IPS-18c (cell line): Measurements from ENCODE around the gene PHLDB1.

Experiments
- H3K4me3 ChIP-seq: 2 replicates; pipeline ENCODE4 v1.7.0; 2013; ENCODE audit warnings: low read depth, mild to moderate bottlenecking, low read length, moderate library complexity; ENCODE audit not compliant: insufficient read depth
- H3K9me3 ChIP-seq: one replicate; pipeline ENCODE4 v1.6.1; 2013; ENCODE audit warnings: mild to moderate bottlenecking, low read length, moderate library complexity; ENCODE audit not compliant: control insufficient read depth, insufficient read depth

PHLDB1 gene

DNA sequence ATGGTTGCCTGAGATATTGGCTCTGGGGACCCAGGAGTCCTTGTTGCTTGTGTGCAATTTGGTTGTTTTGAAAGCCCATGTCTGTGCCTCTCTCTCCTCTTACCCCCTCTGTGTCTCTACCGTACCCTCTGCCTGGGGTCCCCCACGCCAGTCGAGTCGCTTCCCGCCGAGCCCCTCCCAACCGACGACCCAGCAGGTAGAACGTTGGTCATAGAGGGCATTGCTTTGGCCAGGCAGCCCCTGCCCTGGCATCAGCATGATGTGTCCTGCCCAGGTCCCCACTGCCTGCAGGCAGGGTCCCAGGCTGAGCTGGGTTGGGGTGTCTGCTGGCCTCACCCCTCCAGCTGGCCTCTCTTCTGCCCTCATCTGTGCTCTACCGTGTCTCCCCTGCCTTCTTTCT, 37.1 kb downstream of the PHLDB1 start:
- no peak overlapping the region for H3K4me3 ChIP-seq
- H3K9me3 ChIP-seq = no peaks in the 10 kb centered on the region

DNA sequence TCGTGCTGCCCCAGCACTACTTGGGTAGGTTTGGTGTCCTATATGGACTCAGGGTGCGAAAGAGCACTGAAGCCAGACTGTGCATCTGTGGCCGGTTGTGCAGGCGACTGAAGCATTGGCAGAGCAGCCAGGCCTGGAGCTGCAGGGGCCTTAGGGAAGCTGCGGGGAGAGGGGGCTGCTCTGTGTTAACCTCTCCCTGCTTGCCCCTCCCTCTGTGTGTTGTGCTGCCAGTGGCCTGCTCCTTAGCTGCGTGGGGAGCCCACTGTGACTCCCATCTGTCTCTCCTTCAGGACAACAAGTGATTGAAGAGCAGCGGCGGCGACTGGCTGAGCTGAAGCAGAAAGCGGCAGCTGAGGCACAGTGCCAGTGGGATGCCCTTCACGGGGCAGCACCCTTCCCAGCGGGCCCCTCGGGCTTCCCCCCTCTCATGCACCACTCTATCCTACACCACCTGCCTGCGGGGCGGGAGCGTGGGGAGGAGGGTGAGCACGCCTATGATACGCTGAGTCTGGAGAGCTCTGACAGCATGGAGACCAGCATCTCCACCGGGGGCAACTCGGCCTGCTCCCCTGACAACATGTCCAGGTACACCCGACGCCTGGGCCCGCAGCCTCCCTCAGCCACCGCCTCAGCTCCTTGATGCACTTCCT, 37.8 kb downstream of the PHLDB1 start:
- Histone ChIP-seq H3K9me3 (no peaks in the 10 kb centered on the region), H3K4me3 (no peak overlapping the region)

- Histone ChIP-seq H3K4me3 (no peak overlapping the region), H3K9me3 (no peaks in the 10 kb centered on the region)
These were observed 39.0 kb downstream of the PHLDB1 start for GRCh38 chr11:118646393-118646792.

DNA sequence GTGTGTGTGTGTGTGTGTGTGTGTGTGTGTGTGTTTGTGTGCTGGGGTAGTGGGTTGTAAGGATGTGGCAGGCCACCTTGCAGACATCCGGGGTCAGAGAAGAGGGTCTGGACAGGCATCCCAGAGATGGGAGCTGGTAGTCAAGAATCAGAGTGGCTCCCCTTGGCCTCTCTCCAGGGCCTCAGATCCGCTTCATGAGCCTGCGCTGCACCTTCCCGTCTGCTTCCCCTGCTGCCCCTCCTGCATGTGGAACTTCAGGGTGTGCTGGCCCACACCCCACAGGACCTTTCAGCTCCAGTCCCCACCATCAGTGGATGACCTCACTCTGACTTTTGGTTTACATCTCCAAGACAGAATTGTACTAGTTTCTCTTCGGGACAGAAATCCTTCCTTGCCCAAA, 40.9 kb downstream of the PHLDB1 start:
- H3K4me3 ChIP-seq = no peak overlapping the region

GRCh38 chr11:118649941-118650340, 42.5 kb downstream of the PHLDB1 start:
- Histone ChIP-seq H3K4me3 (no peak overlapping the region), H3K9me3 (no peaks in the 10 kb centered on the region)

More for the DNA sequence above, 40.9 kb downstream of the PHLDB1 start:
- no peaks in the 10 kb centered on the region for H3K9me3 ChIP-seq

GRCh38 chr11:118650366-118650765, 43.0 kb downstream of the PHLDB1 start:
- Histone ChIP-seq H3K4me3 (no peak overlapping the region), H3K9me3 (no peaks in the 10 kb centered on the region)

DNA sequence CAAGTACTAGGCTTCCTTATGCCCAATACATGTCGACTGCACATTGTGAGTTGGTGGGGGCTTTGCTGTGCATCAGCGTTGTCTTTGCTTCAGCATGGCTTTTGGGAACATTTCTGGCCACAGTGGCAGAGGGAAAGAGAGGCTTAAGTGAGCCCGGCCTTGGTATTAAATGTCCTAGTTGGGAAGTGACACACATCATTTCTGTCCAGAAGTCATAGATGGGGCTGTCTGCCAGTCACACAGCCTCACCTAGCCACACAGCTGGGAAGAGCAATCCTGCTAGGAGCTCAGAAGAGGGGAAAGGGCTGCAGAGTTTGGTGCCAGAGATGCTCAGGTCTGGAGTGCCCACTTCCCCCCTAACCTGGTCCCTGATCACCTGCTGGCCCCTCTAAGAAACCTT, 44.4 kb downstream of the PHLDB1 start:
- H3K4me3 ChIP-seq = no peak overlapping the region
- no peaks in the 10 kb centered on the region for H3K9me3 ChIP-seq

DNA sequence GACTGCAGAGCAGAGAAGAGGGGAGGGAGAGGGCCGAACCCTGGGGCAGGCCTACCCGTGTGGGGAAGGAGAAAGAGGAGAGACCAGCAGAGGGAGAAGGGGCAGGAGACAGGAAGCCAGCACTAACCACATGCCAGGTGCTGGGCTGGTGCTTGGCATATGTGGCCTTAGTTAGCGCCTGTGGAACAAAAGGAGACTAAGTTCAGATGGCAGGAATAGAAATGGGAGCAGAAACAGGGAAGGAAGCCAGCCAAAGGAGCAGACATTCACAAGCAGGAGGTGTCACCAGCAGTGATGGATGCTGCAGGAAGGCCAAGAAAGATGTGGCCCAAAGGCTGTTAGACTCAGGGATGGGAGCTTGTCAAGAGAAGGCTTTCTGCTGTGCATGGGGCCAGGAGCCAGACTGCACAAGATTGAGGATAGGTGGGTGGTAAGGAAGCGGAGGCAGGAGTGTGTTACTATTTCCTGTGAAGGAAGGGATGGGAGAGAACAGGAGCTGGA, 45.3 kb downstream of the PHLDB1 start:
- no peak overlapping the region for H3K4me3 ChIP-seq
- H3K9me3 ChIP-seq = peaks cover under 1% of the 10 kb centered on the region

GRCh38 chr11:118653684-118654390, 46.4 kb downstream of the PHLDB1 start:
- Histone ChIP-seq H3K9me3 (peaks cover 2% of the 10 kb centered on the region), H3K4me3 (no peak overlapping the region)

GRCh38 chr11:118655486-118656190, 48.2 kb downstream of the PHLDB1 start:
- Histone ChIP-seq H3K4me3 (no peak overlapping the region), H3K9me3 (peaks cover 2% of the 10 kb centered on the region)

- no peak overlapping the region for H3K4me3 ChIP-seq
These were observed 49.2 kb downstream of the PHLDB1 start for GRCh38 chr11:118656563-118657165.

DNA sequence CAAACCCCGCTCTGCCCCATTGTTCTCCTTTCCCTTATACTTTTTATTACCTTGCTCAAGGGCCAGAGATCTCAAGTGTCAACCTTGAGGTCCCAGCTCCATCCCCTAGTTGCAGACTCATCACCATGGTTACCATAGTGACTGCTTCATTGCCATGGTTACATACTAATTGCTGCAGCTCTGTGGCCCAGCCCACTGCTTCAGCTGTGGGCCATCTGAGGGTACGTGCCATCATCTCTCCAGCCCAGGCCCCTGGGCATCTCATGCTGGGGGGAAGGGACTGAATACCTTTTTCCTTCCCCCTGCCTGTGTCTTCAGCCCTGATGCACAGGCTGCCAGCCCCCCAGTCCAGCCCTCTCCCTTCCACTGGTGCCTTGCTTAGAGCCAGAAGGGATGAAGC, 49.8 kb downstream of the PHLDB1 start:
- H3K4me3 ChIP-seq = no peak overlapping the region
- H3K9me3 ChIP-seq = peaks cover 2% of the 10 kb centered on the region

More at GRCh38 chr11:118656563-118657165, 49.2 kb downstream of the PHLDB1 start:
- peaks cover 2% of the 10 kb centered on the region for H3K9me3 ChIP-seq

DNA sequence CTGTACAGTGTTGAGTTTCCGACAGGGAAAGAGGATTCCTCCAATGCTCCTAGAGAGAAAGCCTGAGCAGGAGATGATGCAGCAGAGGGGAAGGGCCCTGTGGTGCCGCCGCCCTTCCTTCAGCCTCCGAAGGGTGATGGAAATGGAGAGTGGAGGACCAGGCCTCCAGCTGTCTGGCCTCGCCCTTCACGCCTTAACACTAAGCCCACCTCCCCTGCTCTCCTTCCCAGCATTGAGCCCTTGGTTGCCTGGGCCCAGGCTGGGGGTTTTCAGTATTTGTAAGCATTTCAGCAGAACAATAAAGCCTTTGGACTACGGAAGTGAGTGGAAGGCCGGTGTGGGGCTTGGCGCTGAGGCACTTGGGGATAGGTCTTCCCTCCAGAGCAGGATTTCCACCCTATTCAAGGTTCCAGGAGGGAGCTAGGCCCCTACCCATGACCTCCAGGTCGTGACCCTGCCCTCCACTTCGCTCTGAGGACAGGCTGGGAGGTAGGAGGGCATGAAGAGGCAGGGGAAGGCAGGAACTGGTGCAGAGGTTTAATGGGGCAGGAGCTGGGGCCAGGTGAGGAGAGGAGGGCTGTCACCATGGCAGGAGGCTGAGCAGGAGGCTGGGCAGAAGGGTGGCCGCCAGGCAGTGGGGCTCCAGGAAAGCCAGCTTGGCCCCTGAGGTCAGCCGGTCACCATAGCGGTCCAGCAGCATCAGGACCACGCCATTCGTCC, 50.5 kb downstream of the PHLDB1 start:
- H3K9me3 ChIP-seq = peaks cover 2% of the 10 kb centered on the region
- H3K4me3 ChIP-seq = no peak overlapping the region

- Histone ChIP-seq H3K4me3 (no peak overlapping the region), H3K9me3 (peaks cover 2% of the 10 kb centered on the region)
These were observed 51.3 kb downstream of the PHLDB1 start for GRCh38 chr11:118658429-118659313.

DNA sequence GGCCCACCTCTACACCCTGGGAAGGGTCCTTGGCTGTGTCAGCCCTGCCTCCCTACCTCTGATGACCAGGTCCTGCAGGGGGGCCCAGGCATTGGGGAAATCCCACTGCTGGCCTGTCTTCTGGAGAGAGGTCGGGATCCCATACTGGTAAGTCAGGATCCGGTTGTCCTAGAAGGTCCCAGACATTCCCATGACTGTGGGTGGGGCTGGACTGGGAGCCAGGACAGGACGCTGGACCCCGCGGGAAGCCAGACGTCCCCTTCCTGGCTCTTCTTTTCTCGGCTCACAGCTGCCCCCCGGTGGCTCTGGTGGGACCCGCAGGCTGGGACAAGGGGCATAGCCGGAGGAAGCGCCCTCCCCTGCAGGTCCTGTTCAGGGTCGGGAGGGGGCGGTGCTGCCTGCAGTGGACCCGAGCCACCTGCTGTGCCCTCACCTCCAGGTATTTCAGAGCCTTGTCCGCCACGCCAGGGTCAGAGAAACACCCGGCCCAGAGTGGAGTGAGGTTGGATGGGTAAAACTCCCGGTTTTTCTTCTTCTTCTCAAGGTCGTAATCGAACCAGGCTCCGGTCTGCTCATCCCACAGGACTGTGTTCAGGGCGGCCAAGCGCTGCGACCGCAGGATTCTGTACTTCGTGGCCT, 52.0 kb downstream of the PHLDB1 start:
- H3K9me3 ChIP-seq = peaks cover 2% of the 10 kb centered on the region
- H3K4me3 ChIP-seq = no peak overlapping the region
